Lower leg skin (tissue), 4 donors: ENCODE results near the gene TACR2. TPM values are rescaled to one million over a fixed set of nuclear protein-coding genes. Genes with fewer than 3 reads are reported as not detected.

Source experiments
- DNase-seq, 2 donors: peaks; one replicate each; pipeline ENCODE4 v3.0.0-alpha.2; 2019; ENCODE audit warnings: low spot score in 2 of 2
- H3K4me3 ChIP-seq: fragments of 200-600 bp; sonication (generic); 2 replicates; pipeline ENCODE4 v1.5.1; 2017; ENCODE audit warnings: mild to moderate bottlenecking, low read depth; ENCODE audit not compliant: poor library complexity, severe bottlenecking
- POLR2A ChIP-seq, 2 donors: fragments of 450-650 bp; IDR thresholded peaks; one replicate each; pipeline ENCODE4 v1.6.1; 2016 to 2017; ENCODE audit warnings: antibody characterized with exemption in 2 of 2, mild to moderate bottlenecking in 1 of 2, moderate library complexity in 1 of 2
- WGBS, 2 donors: methylation state at CpG; one replicate each; pipeline ENCODE4 v1.1.5; 2018; 5-methylcytosine and 5-hydroxymethylcytosine counted together
- intact Hi-C: fragments of 100-400 bp; cut with DNase I; formaldehyde crosslinking; loops from one replicate; pipeline ENCODE4 v1.15.0; 2023; ENCODE audit warnings: low total_unique reads
- total RNA-seq, 4 donors: library from RNA; depleted of rRNA; stranded (reverse); fragments of >200 nt; gene quantifications; one replicate each; pipeline ENCODE4 v1.1.0, GENCODE V29; 2016
- TF ChIP-seq, protein P1 (sequence below), 3 donors: fragments of 450-650 bp; IDR thresholded peaks; one replicate each; pipeline ENCODE4 v1.5.1; 2016; ENCODE audit warnings: antibody characterized with exemption in 3 of 3, mild to moderate bottlenecking in 3 of 3, moderate library complexity in 2 of 3

Gene TACR2
- total RNA-seq, 4 donors from 2014 or later: 0.29 to 1.8 (median 1.7) TPM; not detected in 1

DNA sequence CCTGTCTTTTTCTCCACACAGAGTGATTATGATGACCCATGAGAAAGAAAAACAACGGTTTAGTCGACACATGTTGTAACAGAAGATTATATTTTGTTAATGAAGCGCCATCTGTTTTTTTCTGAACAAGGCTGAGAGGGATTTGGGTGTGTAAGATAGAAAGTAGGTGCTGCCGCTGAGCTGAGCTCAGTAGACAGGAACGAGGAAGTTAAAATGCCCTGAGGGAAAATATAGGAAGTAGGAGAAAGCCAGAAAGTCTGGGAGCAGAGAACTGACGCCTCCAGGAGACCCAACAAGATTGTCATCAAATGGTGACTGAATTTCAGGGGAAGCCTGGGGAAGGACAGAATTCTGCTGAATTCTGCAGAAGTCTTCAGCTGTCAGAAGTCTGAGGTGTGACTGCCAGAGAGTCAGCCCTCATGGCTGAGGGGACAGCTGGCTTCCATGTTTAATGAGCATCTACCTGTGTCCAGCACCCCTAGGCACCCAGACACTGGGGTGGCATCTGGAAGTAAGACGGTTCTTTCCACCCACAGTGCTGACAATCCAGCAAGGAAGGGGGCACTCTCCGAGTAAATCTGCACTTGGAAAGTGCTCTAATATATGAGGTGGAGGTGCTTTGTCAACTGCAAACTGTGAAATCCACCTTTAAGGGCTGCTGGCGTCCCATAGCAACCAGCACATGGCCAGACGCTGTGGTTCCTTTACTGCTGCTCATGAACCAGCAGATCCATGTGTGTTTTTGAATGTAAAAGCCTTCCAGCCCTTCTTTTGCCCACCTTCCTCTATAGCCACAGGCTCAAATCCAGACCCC is 22.0 kb upstream of the TACR2 start:
- intact Hi-C loops: no loop called here
- WGBS, 2 donors: 14 to 15% methylated on average over 10 of the region's 10 CpGs
- no peak for TF ChIP-seq POLR2A (IDR thresholded peaks at IDR 0.05)
- TF ChIP-seq, protein P1, sequence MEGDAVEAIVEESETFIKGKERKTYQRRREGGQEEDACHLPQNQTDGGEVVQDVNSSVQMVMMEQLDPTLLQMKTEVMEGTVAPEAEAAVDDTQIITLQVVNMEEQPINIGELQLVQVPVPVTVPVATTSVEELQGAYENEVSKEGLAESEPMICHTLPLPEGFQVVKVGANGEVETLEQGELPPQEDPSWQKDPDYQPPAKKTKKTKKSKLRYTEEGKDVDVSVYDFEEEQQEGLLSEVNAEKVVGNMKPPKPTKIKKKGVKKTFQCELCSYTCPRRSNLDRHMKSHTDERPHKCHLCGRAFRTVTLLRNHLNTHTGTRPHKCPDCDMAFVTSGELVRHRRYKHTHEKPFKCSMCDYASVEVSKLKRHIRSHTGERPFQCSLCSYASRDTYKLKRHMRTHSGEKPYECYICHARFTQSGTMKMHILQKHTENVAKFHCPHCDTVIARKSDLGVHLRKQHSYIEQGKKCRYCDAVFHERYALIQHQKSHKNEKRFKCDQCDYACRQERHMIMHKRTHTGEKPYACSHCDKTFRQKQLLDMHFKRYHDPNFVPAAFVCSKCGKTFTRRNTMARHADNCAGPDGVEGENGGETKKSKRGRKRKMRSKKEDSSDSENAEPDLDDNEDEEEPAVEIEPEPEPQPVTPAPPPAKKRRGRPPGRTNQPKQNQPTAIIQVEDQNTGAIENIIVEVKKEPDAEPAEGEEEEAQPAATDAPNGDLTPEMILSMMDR (IDR thresholded peaks at IDR 0.05): no peak
- DNase-seq: peak in 1 of 2 donors; percentile 70
- no peak overlapping the region for H3K4me3 ChIP-seq

DNA sequence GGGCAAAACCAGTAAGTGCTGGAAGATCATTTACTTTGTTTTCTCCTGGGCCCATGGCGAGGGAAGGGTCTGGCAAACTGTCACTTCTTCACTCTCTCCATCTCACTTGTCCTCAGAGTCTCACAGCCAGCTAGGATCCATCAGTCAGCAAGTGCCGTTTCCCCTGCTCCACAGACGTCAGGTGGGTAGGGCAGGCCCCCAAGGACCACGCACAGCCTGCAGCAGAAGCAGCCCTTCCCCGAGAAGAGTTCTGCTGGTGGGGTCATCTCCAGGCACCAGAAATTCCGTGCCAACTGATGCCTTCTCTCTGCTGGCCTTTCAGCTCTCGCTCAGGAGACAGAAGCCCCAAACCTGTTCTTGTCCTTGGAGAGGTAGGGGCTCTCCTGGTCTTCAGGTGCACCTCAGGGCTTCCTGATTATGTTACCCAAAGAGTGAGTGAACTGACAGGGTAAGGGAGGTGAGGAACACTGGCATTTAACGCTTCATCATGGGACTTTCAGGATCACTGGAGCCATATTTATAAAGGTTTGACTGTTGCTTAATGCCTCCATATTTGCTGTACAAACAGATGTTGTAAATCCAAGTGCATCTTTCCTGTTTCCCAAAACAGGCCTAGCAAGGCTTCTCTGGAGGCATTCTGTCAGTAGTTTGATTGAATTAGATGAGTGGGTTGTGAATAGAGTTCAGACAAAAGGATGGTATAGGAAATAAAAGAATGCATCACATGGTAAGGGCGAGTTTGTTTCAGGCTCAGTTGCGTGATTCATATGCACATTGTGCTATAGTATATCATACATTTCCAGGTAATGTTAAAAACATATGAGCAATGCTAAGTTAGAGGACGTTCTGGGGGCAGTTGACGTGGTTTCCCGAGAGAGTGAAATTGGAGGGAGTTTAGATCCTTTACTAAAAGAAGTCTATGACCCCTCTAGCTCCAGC is 20.9 kb upstream of the TACR2 start:
- WGBS, 2 donors: 79 to 83% methylated on average over 13 of the region's 13 CpGs
- TF ChIP-seq POLR2A (IDR thresholded peaks at IDR 0.05): no peak
- TF ChIP-seq, protein P1 (IDR thresholded peaks at IDR 0.05): no peak
- intact Hi-C loops: no loop called here
- no peak overlapping the region for H3K4me3 ChIP-seq
- peak in 1 of 2 donors; percentile 75 for DNase-seq

DNA sequence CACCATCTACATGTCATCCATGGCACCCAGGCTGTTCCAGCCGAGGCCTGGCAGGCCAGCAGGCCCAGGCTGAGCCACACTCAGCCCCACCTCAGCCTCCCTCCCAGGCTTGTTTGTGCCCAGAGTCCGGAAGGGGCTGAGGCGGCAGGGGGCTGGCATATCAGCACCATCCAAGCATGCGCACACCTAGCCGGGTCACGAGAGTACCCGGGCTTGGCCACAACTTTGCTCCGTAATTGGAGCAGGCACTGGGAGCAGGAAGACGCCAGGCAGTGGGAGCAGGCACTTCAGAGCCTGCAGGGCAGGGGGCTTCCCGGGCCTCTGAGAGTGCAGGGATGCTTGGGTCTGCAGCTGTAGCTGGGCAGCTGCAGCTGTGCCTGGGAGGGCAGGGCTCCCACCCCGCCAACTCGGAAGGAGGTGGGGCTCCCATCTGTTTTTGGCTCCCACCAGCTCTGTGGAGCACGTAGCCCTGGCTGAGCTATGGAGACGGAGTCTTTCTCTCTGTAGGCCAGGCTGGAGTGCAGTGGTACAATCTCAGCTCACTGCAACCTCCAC is 19.3 kb upstream of the TACR2 start:
- no peak for TF ChIP-seq POLR2A (IDR thresholded peaks at IDR 0.05)
- TF ChIP-seq, protein P1 (IDR thresholded peaks at IDR 0.05): no peak
- DNase-seq: peak in 1 of 2 donors; percentile 80
- intact Hi-C loops: no loop called here
- 89 to 94% methylated on average over 12 to 14 of the region's 14 CpGs for WGBS, 2 donors
- no peak overlapping the region for H3K4me3 ChIP-seq

DNA sequence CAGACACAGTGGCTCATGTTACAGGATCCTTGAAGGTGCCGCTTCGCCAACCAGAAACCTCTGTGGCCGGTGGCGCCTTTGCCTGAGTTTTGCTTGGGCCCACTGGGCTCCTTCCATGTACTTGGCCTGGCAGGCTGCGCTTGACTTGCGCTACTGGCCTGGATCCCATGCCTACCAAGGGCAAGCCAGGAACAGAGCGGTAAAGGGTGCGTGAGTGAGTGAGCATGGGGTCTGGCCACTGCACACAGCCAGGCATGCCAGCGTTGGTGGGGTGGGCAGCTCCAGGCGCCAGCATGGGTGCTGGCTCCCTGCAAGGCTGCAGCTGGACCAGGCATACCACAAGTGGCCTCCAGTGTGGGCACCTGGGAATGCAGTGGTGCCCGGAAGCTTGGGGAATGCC is 18.2 kb upstream of the TACR2 start:
- no peak overlapping the region for H3K4me3 ChIP-seq
- DNase-seq: peak in 1 of 2 donors; percentile 75
- no peak for TF ChIP-seq POLR2A (IDR thresholded peaks at IDR 0.05)
- TF ChIP-seq, protein P1 (IDR thresholded peaks at IDR 0.05): no peak
- intact Hi-C loops: no loop called here
- 90 to 99% methylated on average over 9 to 10 of the region's 11 CpGs for WGBS, 2 donors

DNA sequence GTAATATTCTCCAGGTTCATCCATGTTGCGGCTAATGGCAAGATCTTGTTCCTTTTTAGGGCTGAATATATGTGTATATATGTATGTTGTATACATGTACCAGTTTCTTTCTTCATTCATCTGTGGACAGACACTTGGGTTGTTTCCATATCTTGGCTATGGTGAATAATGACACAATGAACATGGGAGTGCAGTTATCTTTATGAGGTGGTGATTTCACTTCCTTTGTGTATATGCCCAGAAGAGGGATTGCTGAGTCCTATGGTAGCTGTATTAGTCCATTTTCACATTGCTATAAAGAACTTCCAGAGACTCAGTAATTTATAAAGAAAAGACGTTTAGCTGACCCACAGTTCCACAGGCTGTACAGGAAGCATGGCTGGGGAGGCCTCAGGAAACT is 17.5 kb upstream of the TACR2 start:
- no peak for TF ChIP-seq POLR2A (IDR thresholded peaks at IDR 0.05)
- TF ChIP-seq, protein P1 (IDR thresholded peaks at IDR 0.05): no peak
- 79 to 84% methylated on average over 2 of the region's 2 CpGs for WGBS, 2 donors
- intact Hi-C loops: no loop called here
- DNase-seq: no peak
- H3K4me3 ChIP-seq: no peak overlapping the region
